ENCODE data around the gene EDEM2. TPM values are rescaled to one million over a fixed set of nuclear protein-coding genes. Genes with fewer than 3 reads are reported as not detected.
"Not testable (repeated sequence)": the region's sequence is repeated elsewhere in the genome, so short reads cannot be mapped to it uniquely, and the experiment has no call there.

Gene EDEM2
- total and polyA plus RNA-seq, 2 of the 13 experiments (the other 11 are each of a cell fraction or from before 2014, with no cell fraction given): 33.1 to 46.9 TPM

GRCh38 chr20:35071436-35072153 is 75.5 kb downstream of the EDEM2 start:
- WGBS (ENCODE audit: low lambda C conversion rate): 96% methylated on average over 8 of the region's 8 CpGs
- H3K27me3 ChIP-seq (ENCODE audit: control insufficient read depth in 1 of 2, insufficient read depth in 2 of 2, low read length in 2 of 2); H3K4me2 ChIP-seq (ENCODE audit: low read depth, low read length); POLR2A ChIA-PET; H2AFZ ChIP-seq (ENCODE audit: low read length); H3K4me3 ChIP-seq (replicated peaks in 1 of 3; ENCODE audit: insufficient read depth in 1 of 3, low read depth in 2 of 3, low read length in 3 of 3); intact Hi-C loops (cut with micrococcal nuclease; ENCODE audit: unreplicated experiment); H3K9me3 ChIP-seq (ENCODE audit: low read length); in situ Hi-C loops (cut with HindIII; ENCODE audit: extremely low pct_ligation_motif_present, low pct_unique_long_range_greater_than_20kb); DNase-seq (ENCODE audit: low spot score); H3K4me1 ChIP-seq (ENCODE audit: insufficient read depth, low read length); H3K27ac ChIP-seq (ENCODE audit: extremely low read length, insufficient read depth, low read length); CTCF ChIA-PET (ENCODE audit: low intra/inter-chr PET ratio, low total read pairs); ATAC-seq; BruUV-seq (replicated peaks); H3K9ac ChIP-seq (ENCODE audit: insufficient read depth, low read depth, low read length); FAIRE-seq: not testable (repeated sequence)
- Histone ChIP-seq H3K36me3 (replicated peaks in 1 of 2; ENCODE audit: control insufficient read depth in 1 of 2, insufficient read depth in 2 of 2, low read length in 2 of 2) (peaks cover 19 to 43% of the 10 kb centered on the region in 2 experiments), H4K20me1 (ENCODE audit: insufficient read depth, low read length) (peaks cover 11% of the 10 kb centered on the region), H3K79me2 (ENCODE audit: insufficient read depth, low read length) (peaks cover 38% of the 10 kb centered on the region)
- TF ChIP-seq ZMYM3 (CRISPR knock-in tag; IDR thresholded peaks at IDR 0.05): 0 out of 2 replicates have a peak, but pooled peaks have one; percentile 22

DNA sequence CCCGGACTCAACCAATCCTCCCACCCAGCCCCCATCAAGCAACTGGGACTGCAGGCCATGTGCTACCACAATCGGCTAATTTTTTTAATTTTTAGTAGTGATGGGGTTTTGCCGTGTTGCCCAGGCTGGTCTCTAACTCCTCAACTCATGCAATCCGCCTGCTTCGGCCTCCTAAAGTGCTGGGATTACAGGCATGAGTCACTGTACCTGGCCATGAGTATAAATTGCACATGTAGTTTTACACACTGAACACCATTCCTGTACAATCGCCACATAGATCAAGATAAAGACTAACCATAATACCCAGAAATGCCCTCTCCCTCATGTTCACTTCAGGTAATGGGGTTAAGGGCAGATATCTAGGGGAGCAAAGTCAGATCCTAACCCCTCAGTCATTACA is 80.9 kb downstream of the EDEM2 start:
- intact Hi-C loops (cut with micrococcal nuclease; ENCODE audit: unreplicated experiment): no loop called here
- no peak overlapping the region for H3K4me2 ChIP-seq (ENCODE audit: low read depth, low read length)
- no peaks in the 10 kb centered on the region for H3K27me3 ChIP-seq (ENCODE audit: control insufficient read depth in 1 of 2, insufficient read depth in 2 of 2, low read length in 2 of 2)
- CTCF ChIA-PET (ENCODE audit: low intra/inter-chr PET ratio, low total read pairs): no interaction called here
- H3K79me2 ChIP-seq (ENCODE audit: insufficient read depth, low read length): peaks cover 81% of the 10 kb centered on the region
- H3K27ac ChIP-seq (ENCODE audit: extremely low read length, insufficient read depth, low read length): no peak overlapping the region
- H3K36me3 ChIP-seq (replicated peaks in 1 of 2; ENCODE audit: control insufficient read depth in 1 of 2, insufficient read depth in 2 of 2, low read length in 2 of 2): peaks cover 23 to 66% of the 10 kb centered on the region in 2 experiments
- peaks cover 47% of the 10 kb centered on the region for H4K20me1 ChIP-seq (ENCODE audit: insufficient read depth, low read length)
- ATAC-seq: no peak
- no peak overlapping the region for H2AFZ ChIP-seq (ENCODE audit: low read length)
- H3K4me3 ChIP-seq (replicated peaks in 1 of 3; ENCODE audit: insufficient read depth in 1 of 3, low read depth in 2 of 3, low read length in 3 of 3): no peak overlapping the region
- no peak overlapping the region for H3K9ac ChIP-seq (ENCODE audit: insufficient read depth, low read depth, low read length)
- H3K4me1 ChIP-seq (ENCODE audit: insufficient read depth, low read length): 0 out of 2 replicates have a peak, but pooled peaks cover 10% of the 10 kb centered on the region
- 97% methylated on average over 6 of the region's 6 CpGs for WGBS (ENCODE audit: low lambda C conversion rate)
- no peak for DNase-seq (ENCODE audit: low spot score)
- in situ Hi-C loops (cut with HindIII; ENCODE audit: extremely low pct_ligation_motif_present, low pct_unique_long_range_greater_than_20kb): no loop called here
- no peaks in the 10 kb centered on the region for H3K9me3 ChIP-seq (ENCODE audit: low read length)
- no peak for FAIRE-seq
- POLR2A ChIA-PET: no interaction called here
- BruUV-seq (replicated peaks): TSS peak; percentile 8
- TF ChIP-seq FOSL2 (CRISPR knock-in tag; IDR thresholded peaks at IDR 0.05) (no peak), SMAD1 (CRISPR knock-in tag; IDR thresholded peaks at IDR 0.05; ENCODE audit: borderline replicate concordance, low read depth) (no peak), SMYD3 (CRISPR knock-in tag; IDR thresholded peaks at IDR 0.05) (no peak), E2F2 (CRISPR knock-in tag; IDR thresholded peaks at IDR 0.05; ENCODE audit: borderline replicate concordance) (no peak), ZNF34 (CRISPR knock-in tag; IDR thresholded peaks at IDR 0.05; ENCODE audit: borderline replicate concordance) (no peak), MEF2D (CRISPR knock-in tag; IDR thresholded peaks at IDR 0.05) (no peak), ATF2 (CRISPR knock-in tag; IDR thresholded peaks at IDR 0.05) (no peak), ZNF264 (CRISPR knock-in tag; IDR thresholded peaks at IDR 0.05) (no peak), HCFC1 (IDR thresholded peaks at IDR 0.05; ENCODE audit: low read depth, low read length) (no peak), MEIS2 (CRISPR knock-in tag; IDR thresholded peaks at IDR 0.05) (no peak), SMC3 (IDR thresholded peaks at IDR 0.05; ENCODE audit: low read length) (no peak)

All from HepG2 (cell line).